Measurements from ENCODE around the gene DOCK10. TPM values are rescaled to one million over a fixed set of nuclear protein-coding genes. Genes with fewer than 3 reads are reported as not detected.
A peak's percentile ranks its signal among the peaks of the same experiment; 100 is the strongest.

The DOCK10 gene
- total RNA-seq, 1 experiment from 2014 or later, result 1.1 TPM

- no peak overlapping the region for H3K4me3 ChIP-seq (ENCODE audit: insufficient read depth, low read depth, low read length)
- no peak for DNase-seq
- H3K27me3 ChIP-seq (ENCODE audit: control insufficient read depth, insufficient read depth, low read length), result no peaks in the 10 kb centered on the region
- H3K36me3 ChIP-seq (replicated peaks; ENCODE audit: control insufficient read depth, insufficient read depth, low read length), result no peaks in the 10 kb centered on the region
These were observed 265.3 kb downstream of the DOCK10 start for GRCh38 chr2:224776795-224777558.

DNA sequence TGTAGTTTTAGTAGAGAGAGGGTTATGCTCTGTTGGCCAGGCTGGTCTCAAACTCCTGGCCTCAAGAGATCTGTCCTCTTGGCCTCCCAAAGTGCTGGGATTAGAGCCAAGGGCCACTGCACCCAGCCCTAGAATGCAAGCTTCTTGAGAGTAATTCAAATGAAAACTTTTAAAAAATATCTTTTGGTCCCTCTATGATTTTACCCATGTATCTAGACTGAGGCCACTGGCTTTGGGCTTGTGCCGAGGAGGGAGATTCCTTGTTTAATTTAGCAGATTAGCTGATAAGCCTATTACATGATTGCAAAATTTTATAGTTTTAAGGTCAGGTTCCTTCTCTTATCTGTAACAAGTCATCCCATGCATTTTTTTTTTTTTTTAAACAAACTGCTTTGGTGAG is 266.6 kb downstream of the DOCK10 start:
- H3K27me3 ChIP-seq (ENCODE audit: control insufficient read depth, insufficient read depth, low read length), result no peaks in the 10 kb centered on the region
- H3K4me3 ChIP-seq (ENCODE audit: insufficient read depth, low read depth, low read length), result no peak overlapping the region
- DNase-seq, result no peak
- no peaks in the 10 kb centered on the region for H3K36me3 ChIP-seq (replicated peaks; ENCODE audit: control insufficient read depth, insufficient read depth, low read length)

GRCh38 chr2:224774735-224775134 is 267.5 kb downstream of the DOCK10 start:
- H3K4me3 ChIP-seq (ENCODE audit: insufficient read depth, low read depth, low read length), result no peak overlapping the region
- no peaks in the 10 kb centered on the region for H3K27me3 ChIP-seq (ENCODE audit: control insufficient read depth, insufficient read depth, low read length)
- no peaks in the 10 kb centered on the region for H3K36me3 ChIP-seq (replicated peaks; ENCODE audit: control insufficient read depth, insufficient read depth, low read length)
- no peak for DNase-seq

DNA sequence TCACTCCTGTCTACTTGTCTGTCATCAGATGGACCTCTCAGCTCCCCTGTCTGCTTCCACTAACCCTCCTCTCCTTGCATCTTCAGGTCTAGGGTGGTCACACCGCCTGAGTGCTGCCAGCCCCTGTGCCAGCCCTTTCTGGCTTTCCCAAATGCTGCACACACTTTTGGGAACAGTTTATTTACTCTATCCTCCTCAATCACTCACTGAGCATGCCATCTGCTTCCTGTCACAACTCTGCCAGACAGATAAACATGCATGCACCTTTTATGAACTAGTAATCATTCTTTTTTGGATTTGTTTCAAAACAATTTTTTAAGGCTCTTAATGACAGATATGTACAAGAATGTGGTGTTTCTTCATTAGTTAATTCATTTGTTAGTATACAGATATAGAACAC is 269.8 kb downstream of the DOCK10 start:
- Histone ChIP-seq H3K27me3 (ENCODE audit: control insufficient read depth, insufficient read depth, low read length) (no peaks in the 10 kb centered on the region), H3K36me3 (replicated peaks; ENCODE audit: control insufficient read depth, insufficient read depth, low read length) (no peaks in the 10 kb centered on the region), H3K4me3 (ENCODE audit: insufficient read depth, low read depth, low read length) (no peak overlapping the region)
- DNase-seq, result no peak

- no peak for DNase-seq
- H3K27me3 ChIP-seq (ENCODE audit: control insufficient read depth, insufficient read depth, low read length), result no peaks in the 10 kb centered on the region
- H3K4me3 ChIP-seq (ENCODE audit: insufficient read depth, low read depth, low read length), result no peak overlapping the region
- no peaks in the 10 kb centered on the region for H3K36me3 ChIP-seq (replicated peaks; ENCODE audit: control insufficient read depth, insufficient read depth, low read length)
These were observed 272.8 kb downstream of the DOCK10 start for GRCh38 chr2:224769489-224769888.

DNA sequence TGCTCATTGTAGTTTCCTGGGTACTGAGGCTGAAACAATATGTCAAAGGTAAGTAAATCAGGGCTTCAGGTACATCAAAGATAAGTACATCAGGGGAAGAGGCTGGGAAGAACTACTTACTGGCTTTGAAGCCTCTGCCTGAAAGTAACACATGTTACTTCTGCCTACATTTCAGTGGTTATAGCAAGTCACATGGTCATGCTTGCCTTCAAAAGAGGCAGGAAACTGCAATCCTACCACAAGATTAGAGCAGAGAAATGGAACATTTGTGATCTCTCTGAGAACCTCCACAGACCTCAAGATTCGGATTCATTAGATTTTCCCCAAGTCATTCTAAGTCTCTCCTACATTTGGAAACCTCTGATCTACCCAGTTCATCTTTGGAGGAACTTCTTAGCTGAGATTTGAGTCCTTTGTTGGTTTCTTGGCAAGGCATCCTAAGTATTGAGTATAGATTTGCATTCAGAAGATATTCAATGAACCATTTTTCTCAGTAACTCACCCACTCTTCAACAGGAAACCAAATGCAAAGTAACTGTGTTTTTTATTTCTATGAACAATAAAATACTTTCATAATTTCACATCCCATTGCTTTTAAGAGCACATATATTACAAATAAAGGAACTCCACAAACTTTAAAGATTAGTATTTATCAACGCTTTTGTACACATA is 277.6 kb downstream of the DOCK10 start:
- no peaks in the 10 kb centered on the region for H3K27me3 ChIP-seq (ENCODE audit: control insufficient read depth, insufficient read depth, low read length)
- DNase-seq, result no peak
- H3K4me3 ChIP-seq (ENCODE audit: insufficient read depth, low read depth, low read length), result no peak overlapping the region
- no peaks in the 10 kb centered on the region for H3K36me3 ChIP-seq (replicated peaks; ENCODE audit: control insufficient read depth, insufficient read depth, low read length)

DNA sequence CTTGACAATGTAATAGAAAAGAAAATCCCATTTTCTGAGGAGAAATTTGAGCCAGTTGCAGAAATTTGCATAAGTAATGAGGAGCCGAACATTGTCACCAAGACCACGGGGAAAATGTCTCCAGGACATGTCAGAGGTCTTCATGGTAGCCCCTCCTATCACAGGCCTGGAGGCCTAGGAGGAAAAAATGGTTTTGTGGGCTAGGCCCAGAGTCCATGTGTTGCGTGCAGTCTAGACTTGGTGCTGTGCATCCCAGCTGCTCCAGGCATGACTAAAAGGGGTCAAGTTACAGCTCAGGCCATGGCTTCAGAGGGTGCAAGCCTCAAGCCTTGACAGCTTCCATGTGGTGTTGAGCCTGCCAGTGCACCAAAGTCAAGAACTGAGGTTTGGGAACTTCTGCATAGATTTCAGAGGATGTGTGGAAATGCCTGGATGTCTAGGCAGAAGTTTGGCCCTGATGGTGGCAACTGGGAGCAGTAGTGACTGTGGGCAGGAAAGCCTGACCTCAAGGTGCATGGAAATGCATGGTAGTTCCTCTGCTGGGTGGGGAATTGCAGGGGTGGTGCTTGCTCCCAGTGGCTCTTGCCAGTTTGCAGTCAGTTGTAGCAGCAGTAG is 284.2 kb downstream of the DOCK10 start:
- Histone ChIP-seq H3K27me3 (ENCODE audit: control insufficient read depth, insufficient read depth, low read length) (no peaks in the 10 kb centered on the region), H3K36me3 (replicated peaks; ENCODE audit: control insufficient read depth, insufficient read depth, low read length) (no peaks in the 10 kb centered on the region), H3K4me3 (ENCODE audit: insufficient read depth, low read depth, low read length) (no peak overlapping the region)
- DNase-seq, result no peak

DNA sequence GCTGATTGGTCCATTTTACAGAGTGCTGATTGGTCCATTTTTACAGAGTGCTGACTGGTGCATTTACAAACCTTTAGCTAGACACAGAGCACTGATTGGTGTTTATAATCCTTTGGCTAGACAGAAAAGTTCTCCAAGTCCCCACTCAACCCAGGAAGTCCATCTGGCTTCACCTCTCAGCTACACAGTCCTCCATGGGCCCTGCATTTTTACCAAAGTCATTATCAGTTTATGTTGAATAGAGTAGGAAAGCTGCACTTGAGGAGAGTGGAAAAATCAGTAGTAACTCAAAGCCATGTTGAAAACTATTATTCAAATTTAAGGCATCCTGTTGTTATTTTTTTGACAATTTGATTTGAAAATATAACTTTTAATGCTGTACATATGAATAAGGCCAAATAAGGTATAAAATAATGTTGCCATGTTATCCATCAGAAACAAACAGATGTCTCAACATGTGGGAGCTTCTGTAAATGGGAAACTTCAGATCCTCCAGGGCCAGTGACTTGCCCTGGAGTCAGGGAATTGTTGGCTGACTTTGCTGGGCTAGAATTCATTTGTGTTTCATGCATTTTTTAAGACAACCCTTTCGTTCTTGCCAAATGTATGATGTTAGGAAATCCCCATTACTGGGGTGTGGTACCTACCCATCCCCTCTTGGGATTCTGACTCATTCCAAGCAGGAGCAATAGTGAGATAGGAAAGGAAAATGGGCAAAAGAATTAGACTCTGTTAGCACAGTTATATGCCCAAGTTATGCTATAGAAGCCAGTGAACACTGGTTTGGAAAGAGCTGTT is 288.3 kb downstream of the DOCK10 start:
- Histone ChIP-seq H3K4me3 (ENCODE audit: insufficient read depth, low read depth, low read length) (no peak overlapping the region), H3K27me3 (ENCODE audit: control insufficient read depth, insufficient read depth, low read length) (no peaks in the 10 kb centered on the region), H3K36me3 (replicated peaks; ENCODE audit: control insufficient read depth, insufficient read depth, low read length) (no peaks in the 10 kb centered on the region)
- DNase-seq, result no peak

GRCh38 chr2:224751996-224752698 is 290.1 kb downstream of the DOCK10 start:
- no peak for DNase-seq
- H3K27me3 ChIP-seq (ENCODE audit: control insufficient read depth, insufficient read depth, low read length), result no peaks in the 10 kb centered on the region
- H3K36me3 ChIP-seq (replicated peaks; ENCODE audit: control insufficient read depth, insufficient read depth, low read length), result no peaks in the 10 kb centered on the region
- H3K4me3 ChIP-seq (ENCODE audit: insufficient read depth, low read depth, low read length), result no peak overlapping the region

DNA sequence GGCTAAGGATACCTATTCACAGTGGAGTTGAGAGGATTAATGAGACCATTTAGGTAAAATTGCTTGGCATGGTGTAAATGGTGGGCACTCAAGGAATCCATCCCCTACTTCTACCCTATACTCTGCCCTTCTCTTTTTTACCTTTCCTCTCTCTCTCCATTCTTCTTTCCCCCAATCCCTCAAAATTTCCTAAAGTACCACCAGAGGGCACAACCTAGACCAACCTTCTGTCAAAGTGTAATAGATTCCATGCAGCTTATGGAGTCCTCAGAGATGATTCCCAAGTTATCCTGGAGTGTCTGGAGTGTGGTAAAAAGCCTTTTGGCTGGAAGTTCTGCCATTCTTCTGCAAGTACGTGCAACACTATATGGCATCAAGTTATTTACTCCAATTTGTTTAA is 293.1 kb downstream of the DOCK10 start:
- no peaks in the 10 kb centered on the region for H3K36me3 ChIP-seq (replicated peaks; ENCODE audit: control insufficient read depth, insufficient read depth, low read length)
- H3K4me3 ChIP-seq (ENCODE audit: insufficient read depth, low read depth, low read length), result no peak overlapping the region
- DNase-seq, result peak; percentile 19
- H3K27me3 ChIP-seq (ENCODE audit: control insufficient read depth, insufficient read depth, low read length), result no peaks in the 10 kb centered on the region

GRCh38 chr2:224747765-224748164 is 294.5 kb downstream of the DOCK10 start:
- H3K36me3 ChIP-seq (replicated peaks; ENCODE audit: control insufficient read depth, insufficient read depth, low read length), result no peaks in the 10 kb centered on the region
- no peak for DNase-seq
- H3K4me3 ChIP-seq (ENCODE audit: insufficient read depth, low read depth, low read length), result no peak overlapping the region
- no peaks in the 10 kb centered on the region for H3K27me3 ChIP-seq (ENCODE audit: control insufficient read depth, insufficient read depth, low read length)

GRCh38 chr2:224736227-224736626 is 306.0 kb downstream of the DOCK10 start:
- H3K4me3 ChIP-seq (ENCODE audit: insufficient read depth, low read depth, low read length), result no peak overlapping the region
- no peaks in the 10 kb centered on the region for H3K27me3 ChIP-seq (ENCODE audit: control insufficient read depth, insufficient read depth, low read length)
- H3K36me3 ChIP-seq (replicated peaks; ENCODE audit: control insufficient read depth, insufficient read depth, low read length), result no peaks in the 10 kb centered on the region
- DNase-seq, result no peak

GRCh38 chr2:224734949-224735348 is 307.3 kb downstream of the DOCK10 start:
- Histone ChIP-seq H3K36me3 (replicated peaks; ENCODE audit: control insufficient read depth, insufficient read depth, low read length) (no peaks in the 10 kb centered on the region), H3K4me3 (ENCODE audit: insufficient read depth, low read depth, low read length) (no peak overlapping the region), H3K27me3 (ENCODE audit: control insufficient read depth, insufficient read depth, low read length) (no peaks in the 10 kb centered on the region)
- no peak for DNase-seq

GRCh38 chr2:224731665-224732064 is 310.6 kb downstream of the DOCK10 start:
- Histone ChIP-seq H3K4me3 (ENCODE audit: insufficient read depth, low read depth, low read length) (no peak overlapping the region), H3K36me3 (replicated peaks; ENCODE audit: control insufficient read depth, insufficient read depth, low read length) (no peaks in the 10 kb centered on the region), H3K27me3 (ENCODE audit: control insufficient read depth, insufficient read depth, low read length) (no peaks in the 10 kb centered on the region)
- no peak for DNase-seq
